ENCODE results near the gene P2RY8.
"Not testable (repeated sequence)": the region's sequence is repeated elsewhere in the genome, so short reads cannot be mapped to it uniquely, and the experiment has no call there.

Gene P2RY8

GRCh38 chrX:1518512-1518911 lies 18.5 kb downstream of the P2RY8 start:
- DNase-seq, result no peak

- DNase-seq, result no peak
Observed at GRCh38 chrX:1516596-1517104, 20.3 kb downstream of the P2RY8 start.

DNA sequence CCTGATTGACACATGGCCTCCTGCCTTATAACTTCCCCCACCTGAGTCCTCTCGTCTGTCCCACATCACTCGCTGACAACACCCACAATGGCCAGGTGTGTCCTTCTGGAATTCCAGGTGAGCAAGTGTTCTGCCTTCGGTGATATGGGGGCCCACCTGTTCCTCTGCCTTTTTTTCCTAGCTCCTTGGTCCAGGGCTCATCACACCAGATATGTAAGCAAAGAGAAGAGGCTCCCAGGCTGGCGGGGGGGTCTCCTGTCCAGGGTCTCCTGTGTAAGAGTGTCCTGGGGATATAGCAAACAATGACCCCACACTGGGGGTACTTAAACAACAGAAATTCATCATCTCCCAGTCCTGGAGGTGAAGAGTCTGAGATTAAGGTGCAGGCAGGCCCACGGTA lies 25.2 kb downstream of the P2RY8 start:
- no peak for DNase-seq

DNA sequence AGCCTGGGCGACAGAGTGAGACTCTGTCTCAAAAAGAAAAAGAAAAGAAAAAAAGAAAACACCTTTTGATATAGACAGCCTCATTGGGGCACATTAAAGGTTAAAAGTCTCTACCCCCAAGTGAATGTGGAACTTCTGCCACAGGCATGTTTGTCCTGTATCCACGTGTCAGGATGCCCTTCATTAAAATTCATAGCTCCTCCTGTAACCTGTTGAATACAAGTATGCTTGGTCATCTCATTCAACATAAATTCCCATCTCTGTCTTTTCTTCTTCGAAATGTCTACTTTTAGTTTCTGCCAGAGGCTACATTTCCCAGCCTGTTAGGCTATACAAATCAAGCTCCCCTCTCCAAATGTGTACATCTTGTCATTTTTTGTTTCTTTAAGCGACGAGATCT lies 25.8 kb downstream of the P2RY8 start:
- no peak for DNase-seq

- DNase-seq, result no peak
Observed at GRCh38 chrX:1507511-1508463, 29.2 kb downstream of the P2RY8 start.

DNA sequence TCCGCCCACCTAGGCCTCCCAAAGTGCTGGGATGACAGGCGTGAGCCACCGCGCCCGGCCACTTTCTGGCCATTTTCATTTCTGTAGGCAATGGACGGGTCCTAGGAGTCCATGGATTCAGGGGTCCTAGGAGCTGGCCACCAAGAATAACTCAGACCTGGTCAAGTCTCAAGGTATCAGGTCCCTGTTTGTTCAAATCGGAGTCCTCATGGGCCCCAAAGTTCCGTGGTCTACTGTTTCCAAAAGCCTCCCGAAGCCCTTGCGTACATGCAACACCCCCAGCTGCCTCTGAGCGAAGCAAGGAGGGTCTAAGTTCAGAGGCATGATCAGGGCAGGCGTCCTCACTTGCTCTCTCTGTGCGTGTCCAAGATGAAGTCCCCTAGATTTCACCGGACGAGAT lies 30.1 kb downstream of the P2RY8 start:
- no peak for DNase-seq

- DNase-seq, result no peak
Observed at GRCh38 chrX:1502853-1503252, 34.1 kb downstream of the P2RY8 start.

GRCh38 chrX:1502241-1502640 lies 34.7 kb downstream of the P2RY8 start:
- no peak for DNase-seq

DNA sequence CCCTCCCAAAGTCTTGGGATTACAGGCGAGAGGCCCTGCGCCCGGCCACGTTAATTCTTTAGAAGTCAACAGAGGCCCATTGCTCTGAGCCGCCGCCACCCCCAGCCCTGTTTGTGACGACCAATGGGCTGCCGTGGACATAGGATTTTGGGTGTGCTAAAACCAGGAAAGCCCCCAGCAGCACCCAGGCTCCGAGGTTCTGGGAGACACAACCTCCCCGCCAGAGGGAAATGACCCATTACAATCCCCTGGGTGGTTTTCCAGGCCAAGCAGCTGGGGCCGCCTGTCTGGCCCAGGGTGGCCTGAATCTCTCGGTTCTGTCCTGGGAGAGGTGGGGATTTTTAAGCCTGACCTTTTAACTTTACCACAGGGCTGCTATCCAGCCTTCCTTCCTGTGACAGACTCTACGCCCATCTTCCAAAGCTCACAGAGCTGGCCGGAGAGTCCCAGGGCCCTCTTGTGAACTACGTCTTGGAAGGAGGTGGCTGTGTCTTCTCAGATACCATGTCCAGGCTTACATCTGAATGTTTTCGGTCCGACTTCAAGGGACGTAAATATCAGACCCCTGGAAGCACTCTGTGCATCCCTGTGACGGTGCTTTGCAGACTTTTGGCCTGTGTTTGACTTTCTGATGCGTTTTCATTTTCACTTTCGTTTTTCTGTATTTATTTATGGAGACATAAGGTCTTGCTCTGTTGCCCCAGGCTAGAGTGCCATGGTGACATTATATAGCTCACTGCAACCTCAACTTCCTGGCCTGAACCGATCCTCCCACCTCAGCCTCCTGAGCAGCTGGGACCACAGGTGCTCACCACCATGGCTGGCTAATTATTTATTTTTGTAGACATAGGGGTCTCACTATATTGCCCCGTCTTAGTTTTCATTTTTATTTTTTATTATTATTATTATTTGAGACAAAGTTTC lies 36.0 kb downstream of the P2RY8 start:
- no peak for DNase-seq

GRCh38 chrX:1496076-1496475 lies 40.9 kb downstream of the P2RY8 start:
- DNase-seq, result no peak

DNA sequence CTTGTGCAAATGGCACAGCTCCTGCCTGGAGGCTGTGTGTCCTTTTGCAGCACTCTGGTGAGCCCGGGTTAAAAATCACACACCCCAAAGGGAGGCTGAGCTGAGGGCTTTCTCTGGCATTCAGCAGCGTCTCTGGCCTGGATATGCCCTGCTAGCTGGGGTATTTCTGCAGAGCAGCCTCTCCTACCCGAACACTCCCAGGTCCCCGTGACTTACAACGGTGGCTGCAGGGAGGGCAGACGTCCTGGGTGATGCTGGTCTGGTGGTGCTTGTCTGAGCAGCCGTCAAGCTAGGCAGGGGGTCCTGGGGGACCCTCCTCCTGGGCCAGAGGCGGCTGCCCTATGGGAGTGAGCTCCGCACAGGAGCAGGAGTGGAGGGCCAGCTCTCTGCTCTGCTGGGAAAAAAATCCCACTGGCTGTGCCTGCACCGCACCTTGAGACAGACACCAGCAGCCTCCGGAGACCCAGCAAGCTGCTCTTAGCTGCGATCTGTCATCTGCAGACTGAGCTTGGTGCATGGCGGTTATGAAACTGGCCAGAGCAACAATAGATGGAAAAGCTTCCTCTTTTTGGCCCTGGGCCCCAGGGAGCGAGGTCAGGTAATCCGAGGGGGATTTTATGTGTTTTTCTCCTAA lies 43.0 kb downstream of the P2RY8 start:
- no peak for DNase-seq

GRCh38 chrX:1493412-1493811 lies 43.6 kb downstream of the P2RY8 start:
- DNase-seq, result no peak

DNA sequence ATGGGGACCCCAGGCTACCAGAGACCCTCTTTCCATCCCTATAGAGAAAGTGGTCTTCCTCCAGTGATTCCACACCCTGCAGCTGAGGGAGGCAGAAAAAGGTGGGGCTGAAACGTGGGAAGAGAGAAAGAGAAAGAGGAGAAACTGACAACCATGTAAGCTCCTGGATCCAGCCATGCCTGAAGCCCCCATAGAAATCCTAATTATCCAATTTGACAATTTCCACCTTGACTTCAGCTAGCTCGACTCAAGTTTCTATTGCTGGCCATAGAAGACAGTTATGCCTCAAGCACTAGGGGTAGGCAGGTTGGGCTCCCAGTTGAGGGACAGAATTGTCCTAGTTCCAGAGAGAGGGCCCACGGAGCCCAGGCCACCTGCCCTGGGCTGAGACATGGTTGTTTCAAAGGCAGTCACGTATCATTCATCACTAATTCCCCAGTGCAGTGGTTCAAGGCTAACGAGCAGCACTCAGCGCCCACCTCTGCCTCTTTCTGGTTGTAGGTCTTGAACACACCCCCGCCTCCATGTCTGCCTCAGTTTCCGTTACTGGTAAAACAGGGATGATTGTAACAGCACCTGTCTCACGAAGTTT lies 44.5 kb downstream of the P2RY8 start:
- no peak for DNase-seq

- peak; percentile 82 for DNase-seq
Observed at GRCh38 chrX:1491851-1492349, 45.1 kb downstream of the P2RY8 start.

- DNase-seq, result not testable (repeated sequence)
Observed at GRCh38 chrX:1491248-1491647, 45.7 kb downstream of the P2RY8 start.

DNA sequence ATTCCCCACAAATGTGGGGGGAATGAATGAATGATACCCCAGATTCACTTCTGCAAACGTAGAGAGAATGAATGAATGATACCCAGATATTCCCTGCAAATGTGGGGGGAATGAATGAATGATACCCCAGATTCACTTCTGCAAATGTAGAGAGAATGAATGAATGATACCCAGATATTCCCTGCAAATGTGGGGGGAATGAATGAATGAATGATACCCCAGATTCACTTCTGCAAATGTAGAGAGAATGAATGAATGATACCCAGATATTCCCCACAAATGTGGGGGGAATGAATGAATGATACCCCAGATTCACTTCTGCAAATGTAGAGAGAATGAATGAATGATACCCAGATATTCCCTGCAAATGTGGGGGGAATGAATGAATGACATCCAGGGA lies 46.3 kb downstream of the P2RY8 start:
- not testable (repeated sequence) for DNase-seq

DNA sequence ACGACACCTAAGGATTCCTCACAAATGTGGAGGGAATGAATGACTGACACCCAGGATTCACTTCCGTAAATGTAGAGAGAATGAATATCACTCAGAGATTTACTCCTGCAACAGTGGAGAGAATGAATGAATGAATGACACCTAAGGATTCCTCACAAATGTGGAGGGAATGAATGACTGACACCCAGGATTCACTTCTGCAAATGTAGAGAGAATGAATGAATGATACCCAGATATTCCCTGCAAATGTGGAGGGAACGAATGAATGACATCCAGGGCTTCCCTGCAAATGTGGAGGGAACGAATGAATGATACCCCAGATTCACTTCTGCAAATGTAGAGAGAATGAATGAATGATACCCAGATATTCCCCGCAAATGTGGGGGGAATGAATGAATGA lies 47.6 kb downstream of the P2RY8 start:
- not testable (repeated sequence) for DNase-seq

DNA sequence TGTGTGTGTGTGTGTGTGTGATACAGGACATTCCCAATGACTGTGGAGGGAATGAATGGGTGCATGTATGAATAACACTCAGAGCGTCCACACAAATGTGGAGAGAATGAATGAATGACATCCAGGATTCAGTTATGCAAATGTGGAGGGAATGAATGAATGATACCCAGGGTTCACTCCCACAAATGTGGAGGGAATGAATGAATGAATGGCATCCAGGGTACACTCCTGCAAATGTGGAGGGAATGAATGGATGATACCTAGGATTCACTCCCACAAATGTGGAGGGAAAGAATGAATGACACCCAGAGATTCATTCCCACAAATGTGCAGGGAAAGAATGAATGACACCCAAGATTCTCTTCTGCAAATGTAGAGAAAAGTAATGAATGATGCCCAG lies 48.2 kb downstream of the P2RY8 start:
- no peak for DNase-seq

GRCh38 chrX:1488141-1488540 lies 48.8 kb downstream of the P2RY8 start:
- no peak for DNase-seq

DNA sequence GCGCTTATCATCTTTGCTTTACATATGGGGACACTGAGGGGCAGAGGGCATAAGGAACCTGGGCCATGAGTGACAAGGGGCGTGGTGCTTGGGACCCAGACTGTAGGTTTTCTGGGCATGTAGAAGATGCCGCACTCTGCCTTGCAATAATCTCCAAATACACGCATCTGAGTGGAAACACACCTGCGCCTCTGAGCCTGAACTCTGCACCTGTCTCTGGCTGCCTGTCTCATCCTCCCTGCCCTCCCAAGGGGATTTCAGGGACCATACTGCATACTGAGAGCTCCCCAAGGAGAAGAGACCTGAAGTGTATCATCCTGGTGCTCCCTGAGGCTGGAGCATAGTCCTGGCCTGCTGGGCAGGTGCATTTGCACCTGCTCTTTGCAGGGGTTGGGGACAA lies 49.6 kb downstream of the P2RY8 start:
- no peak for DNase-seq

DNA sequence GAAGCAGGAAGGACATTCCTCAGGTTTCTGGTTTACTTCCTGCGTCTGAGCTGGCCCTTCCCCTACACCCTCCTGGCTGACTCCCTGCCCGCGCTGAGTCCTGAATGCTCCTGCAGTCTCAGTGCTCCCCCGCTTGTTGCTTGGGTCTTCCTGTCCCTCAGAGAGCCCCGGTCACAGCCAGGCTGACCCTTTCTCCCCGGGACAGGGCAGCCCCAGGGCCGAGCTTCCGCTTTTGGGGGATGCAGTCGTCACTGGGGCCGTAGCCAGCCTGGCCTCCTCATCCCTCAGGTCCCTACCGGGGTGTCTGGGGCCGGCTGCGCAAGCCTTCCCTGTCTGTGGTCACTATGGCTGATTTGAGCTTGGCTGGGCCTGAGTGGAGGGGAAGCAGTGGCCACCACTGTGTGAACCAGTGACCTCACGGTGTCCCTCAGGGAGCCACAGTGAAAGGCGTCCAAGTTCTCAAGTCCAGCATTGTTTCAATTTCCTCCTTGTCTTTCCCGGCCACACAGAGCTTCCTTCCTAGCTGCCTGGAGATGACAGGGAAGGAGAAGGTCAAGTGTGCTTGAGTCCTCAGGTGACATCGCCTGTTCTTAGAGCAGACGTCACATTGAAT lies 50.1 kb downstream of the P2RY8 start:
- DNase-seq, result no peak

DNA sequence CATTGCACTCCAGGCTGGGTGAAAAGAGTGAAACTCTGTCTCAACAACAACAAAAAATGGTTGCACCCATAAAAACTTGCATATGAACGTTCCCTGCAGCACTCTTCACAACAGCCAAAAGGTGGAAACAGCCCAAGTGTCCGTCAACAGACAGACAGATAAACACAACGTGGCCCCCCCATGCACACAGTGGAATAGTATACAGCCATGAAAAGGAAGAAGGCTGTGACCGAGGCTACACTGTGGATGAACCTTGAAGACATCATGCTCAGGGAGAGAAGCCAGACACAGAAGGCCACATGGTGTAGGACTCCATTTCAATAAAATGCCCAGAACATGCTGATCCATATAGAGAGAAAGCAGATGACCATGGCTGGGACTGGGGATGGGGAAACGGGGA lies 50.8 kb downstream of the P2RY8 start:
- no peak for DNase-seq

All from activated CD4-positive, alpha-beta T cell treated with anti-CD3 and anti-CD28 coated beads for 48 hours (primary cell).